ENCODE results near the gene SGO2. TPM values are rescaled to one million over a fixed set of nuclear protein-coding genes. Genes with fewer than 3 reads are reported as not detected.

The SGO2 gene, protein sequence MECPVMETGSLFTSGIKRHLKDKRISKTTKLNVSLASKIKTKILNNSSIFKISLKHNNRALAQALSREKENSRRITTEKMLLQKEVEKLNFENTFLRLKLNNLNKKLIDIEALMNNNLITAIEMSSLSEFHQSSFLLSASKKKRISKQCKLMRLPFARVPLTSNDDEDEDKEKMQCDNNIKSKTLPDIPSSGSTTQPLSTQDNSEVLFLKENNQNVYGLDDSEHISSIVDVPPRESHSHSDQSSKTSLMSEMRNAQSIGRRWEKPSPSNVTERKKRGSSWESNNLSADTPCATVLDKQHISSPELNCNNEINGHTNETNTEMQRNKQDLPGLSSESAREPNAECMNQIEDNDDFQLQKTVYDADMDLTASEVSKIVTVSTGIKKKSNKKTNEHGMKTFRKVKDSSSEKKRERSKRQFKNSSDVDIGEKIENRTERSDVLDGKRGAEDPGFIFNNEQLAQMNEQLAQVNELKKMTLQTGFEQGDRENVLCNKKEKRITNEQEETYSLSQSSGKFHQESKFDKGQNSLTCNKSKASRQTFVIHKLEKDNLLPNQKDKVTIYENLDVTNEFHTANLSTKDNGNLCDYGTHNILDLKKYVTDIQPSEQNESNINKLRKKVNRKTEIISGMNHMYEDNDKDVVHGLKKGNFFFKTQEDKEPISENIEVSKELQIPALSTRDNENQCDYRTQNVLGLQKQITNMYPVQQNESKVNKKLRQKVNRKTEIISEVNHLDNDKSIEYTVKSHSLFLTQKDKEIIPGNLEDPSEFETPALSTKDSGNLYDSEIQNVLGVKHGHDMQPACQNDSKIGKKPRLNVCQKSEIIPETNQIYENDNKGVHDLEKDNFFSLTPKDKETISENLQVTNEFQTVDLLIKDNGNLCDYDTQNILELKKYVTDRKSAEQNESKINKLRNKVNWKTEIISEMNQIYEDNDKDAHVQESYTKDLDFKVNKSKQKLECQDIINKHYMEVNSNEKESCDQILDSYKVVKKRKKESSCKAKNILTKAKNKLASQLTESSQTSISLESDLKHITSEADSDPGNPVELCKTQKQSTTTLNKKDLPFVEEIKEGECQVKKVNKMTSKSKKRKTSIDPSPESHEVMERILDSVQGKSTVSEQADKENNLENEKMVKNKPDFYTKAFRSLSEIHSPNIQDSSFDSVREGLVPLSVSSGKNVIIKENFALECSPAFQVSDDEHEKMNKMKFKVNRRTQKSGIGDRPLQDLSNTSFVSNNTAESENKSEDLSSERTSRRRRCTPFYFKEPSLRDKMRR
- 1.7 TPM for total RNA-seq

DNA sequence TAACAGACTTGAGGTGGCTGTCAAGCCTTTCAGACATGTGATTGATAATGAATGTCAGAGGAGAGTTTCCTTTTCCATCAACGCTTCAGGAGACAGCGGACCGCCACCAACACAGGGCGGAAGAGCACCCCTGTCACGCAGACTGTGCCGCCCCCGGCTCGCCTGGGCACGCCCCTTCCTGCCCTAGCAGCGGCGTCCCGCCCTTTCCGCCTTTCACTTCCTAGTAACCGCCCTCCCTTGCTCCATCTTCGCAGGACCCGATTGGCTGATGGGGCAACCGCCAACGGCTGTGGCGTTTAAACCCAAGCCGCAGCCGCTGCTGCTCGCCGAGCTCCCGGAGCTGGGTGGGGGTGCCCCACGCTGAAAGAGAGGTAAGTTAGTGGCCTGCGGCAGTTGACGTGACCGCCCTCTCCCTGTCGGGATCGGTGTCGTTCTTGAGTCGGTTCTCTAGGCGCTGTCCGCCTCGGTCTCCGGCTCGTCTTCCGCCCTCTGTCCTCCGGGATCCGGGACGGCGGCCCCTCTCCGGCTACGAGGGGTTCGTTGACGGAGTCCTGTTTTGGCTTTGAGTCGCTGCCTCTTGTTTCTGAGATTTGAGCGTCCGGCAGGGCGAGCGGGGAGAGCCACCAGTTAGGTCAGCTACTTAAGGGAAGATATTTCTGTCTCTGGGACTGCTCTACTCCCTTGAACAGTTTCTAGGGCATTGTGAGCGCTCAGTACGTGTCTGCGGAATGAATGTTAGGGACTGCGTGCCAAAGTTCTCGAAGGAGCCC lies at the start of gene SGO2:
SGO2 (plus strand) TSS at position 326 of the 770 bp plus-strand sequence. CDS start 6,769 bp downstream, outside the sequence.
- peak within 1 kb of the TSS; percentile 41 for H3K27ac ChIP-seq

DNA sequence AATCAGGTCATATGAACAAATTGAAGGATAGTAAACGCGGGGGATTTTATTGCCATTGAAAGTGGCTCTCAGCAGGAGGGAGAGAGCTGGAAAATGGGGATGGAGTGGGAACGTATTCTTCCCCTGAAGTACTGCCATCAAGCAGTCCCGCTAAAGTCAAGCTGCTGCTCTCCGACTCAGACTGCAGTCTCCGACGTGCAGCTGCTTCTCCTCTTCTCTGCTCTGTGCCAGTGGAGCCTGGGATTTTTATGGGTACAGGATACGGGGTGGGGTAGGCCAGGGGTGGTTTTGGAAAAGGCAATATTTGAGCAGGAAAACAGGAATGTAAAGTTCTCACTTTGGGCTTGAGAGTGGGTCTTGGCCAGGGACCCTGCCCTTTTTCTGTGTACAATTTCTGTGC lies 49.2 kb upstream of the SGO2 start:
- no peak for TF ChIP-seq POLR2AphosphoS5 (IDR thresholded peaks at IDR 0.05; ENCODE audit: insufficient read depth in 1 of 2, low read depth in 1 of 2)
- TF ChIP-seq POLR2A (IDR thresholded peaks at IDR 0.05): no peak
- TF ChIP-seq, protein P1, sequence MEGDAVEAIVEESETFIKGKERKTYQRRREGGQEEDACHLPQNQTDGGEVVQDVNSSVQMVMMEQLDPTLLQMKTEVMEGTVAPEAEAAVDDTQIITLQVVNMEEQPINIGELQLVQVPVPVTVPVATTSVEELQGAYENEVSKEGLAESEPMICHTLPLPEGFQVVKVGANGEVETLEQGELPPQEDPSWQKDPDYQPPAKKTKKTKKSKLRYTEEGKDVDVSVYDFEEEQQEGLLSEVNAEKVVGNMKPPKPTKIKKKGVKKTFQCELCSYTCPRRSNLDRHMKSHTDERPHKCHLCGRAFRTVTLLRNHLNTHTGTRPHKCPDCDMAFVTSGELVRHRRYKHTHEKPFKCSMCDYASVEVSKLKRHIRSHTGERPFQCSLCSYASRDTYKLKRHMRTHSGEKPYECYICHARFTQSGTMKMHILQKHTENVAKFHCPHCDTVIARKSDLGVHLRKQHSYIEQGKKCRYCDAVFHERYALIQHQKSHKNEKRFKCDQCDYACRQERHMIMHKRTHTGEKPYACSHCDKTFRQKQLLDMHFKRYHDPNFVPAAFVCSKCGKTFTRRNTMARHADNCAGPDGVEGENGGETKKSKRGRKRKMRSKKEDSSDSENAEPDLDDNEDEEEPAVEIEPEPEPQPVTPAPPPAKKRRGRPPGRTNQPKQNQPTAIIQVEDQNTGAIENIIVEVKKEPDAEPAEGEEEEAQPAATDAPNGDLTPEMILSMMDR (IDR thresholded peaks at IDR 0.05): no peak
- intact Hi-C loops (cut with DNase I): no loop called here
- Histone ChIP-seq H3K36me3 (peaks cover 0 to 23% of the 10 kb centered on the region in 2 donors), H3K27ac (peak overlapping the region; percentile 40), H3K4me1 (peaks cover 18% of the 10 kb centered on the region), H3K4me3 (no peak overlapping the region), H3K27me3 (no peaks in the 10 kb centered on the region), H3K9me3 (no peaks in the 10 kb centered on the region)
- no peak for DNase-seq (ENCODE audit: extremely low spot score in 2 of 2)

More for the DNA sequence above, at the start of gene SGO2:
- Histone ChIP-seq H3K4me3 (peak within 1 kb of the TSS; percentile 64 to 76), H3K27me3 (no peaks in the 10 kb centered on the region), H3K9me3 (no peaks in the 10 kb centered on the region), H3K4me1 (peaks cover 10% of the 10 kb centered on the region), H3K36me3 (no peaks in the 10 kb centered on the region)
- DNase-seq (ENCODE audit: extremely low spot score in 2 of 2): no peak
- intact Hi-C loops (cut with DNase I): no loop called here
- TF ChIP-seq POLR2A (IDR thresholded peaks at IDR 0.05) (peak in 1 of 2 donors; percentile 40), POLR2AphosphoS5 (IDR thresholded peaks at IDR 0.05; ENCODE audit: insufficient read depth in 1 of 2, low read depth in 1 of 2) (peak; percentile 96)
- TF ChIP-seq, protein P1 (IDR thresholded peaks at IDR 0.05): no peak

DNA sequence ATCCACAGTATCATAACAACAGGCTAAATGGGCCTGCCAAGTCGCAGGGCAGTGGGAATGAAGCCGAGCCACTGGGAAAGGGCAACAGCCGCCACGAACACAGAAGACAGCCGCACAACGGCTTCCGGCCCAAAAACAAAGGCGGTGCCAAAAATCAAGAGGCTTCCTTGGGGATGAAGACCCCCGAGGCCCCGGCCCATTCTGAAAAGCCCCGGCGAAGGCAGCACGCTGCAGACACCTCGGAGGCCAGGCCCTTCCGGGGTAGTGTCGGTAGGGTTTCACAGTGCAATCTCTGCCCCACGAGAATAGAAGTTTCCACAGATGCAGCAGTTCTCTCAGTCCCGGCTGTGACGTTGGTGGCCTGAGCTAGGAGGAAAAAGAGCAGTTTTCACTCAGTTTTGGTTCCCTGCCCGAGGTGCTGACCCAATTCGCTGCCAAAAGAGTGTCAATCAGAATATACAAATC lies 48.3 kb upstream of the SGO2 start:
- Histone ChIP-seq H3K27ac (peak overlapping the region; percentile 49), H3K27me3 (no peaks in the 10 kb centered on the region), H3K36me3 (peaks cover 0 to 20% of the 10 kb centered on the region in 2 donors), H3K4me1 (peaks cover 18% of the 10 kb centered on the region), H3K9me3 (no peaks in the 10 kb centered on the region), H3K4me3 (no peak overlapping the region)
- DNase-seq (ENCODE audit: extremely low spot score in 2 of 2): no peak
- intact Hi-C loops (cut with DNase I): no loop called here
- TF ChIP-seq POLR2A (IDR thresholded peaks at IDR 0.05): no peak
- TF ChIP-seq POLR2AphosphoS5 (IDR thresholded peaks at IDR 0.05; ENCODE audit: insufficient read depth in 1 of 2, low read depth in 1 of 2): peak in 1 of 2 donors; percentile 29

DNA sequence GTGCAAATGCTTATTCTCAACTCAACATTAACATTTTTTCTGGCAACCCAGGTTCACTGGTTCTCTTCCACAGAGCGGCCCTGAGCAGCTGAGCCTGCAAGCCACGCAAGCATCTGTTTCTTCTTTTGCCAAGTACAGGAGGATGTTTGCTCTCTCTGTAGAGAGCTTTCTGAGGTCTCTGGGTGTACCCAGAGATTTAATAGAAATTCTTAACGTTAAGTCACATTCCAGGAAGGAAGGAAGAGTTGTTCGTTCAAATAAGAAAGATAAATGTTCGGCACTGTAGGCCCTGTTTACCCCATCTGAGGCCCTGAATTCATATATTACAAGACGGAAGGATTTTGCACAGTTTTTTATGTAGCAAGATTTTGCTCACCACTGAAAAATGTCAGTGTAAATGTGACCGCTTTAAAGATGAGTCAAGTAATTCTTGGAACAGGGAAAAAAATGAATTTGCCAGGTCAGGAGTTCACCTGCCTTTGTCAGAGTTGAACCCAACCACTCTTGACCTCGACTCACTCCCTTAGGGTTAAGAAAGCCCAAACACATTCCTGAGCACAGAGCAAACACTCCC lies 46.2 kb upstream of the SGO2 start:
- H3K36me3 ChIP-seq: peaks cover 0 to 7% of the 10 kb centered on the region in 2 donors
- no peaks in the 10 kb centered on the region for H3K9me3 ChIP-seq
- no peak for DNase-seq (ENCODE audit: extremely low spot score in 2 of 2)
- peak overlapping the region; percentile 26 for H3K27ac ChIP-seq
- TF ChIP-seq POLR2AphosphoS5 (IDR thresholded peaks at IDR 0.05; ENCODE audit: insufficient read depth in 1 of 2, low read depth in 1 of 2) (peak in 1 of 2 donors; percentile 6), POLR2A (IDR thresholded peaks at IDR 0.05) (no peak)
- peaks cover 25% of the 10 kb centered on the region for H3K4me1 ChIP-seq
- no peaks in the 10 kb centered on the region for H3K27me3 ChIP-seq
- no peak overlapping the region for H3K4me3 ChIP-seq
- intact Hi-C loops (cut with DNase I): loop anchor here (5.0 kb wide), 1 partner anchor 502 kb away; no protein-coding TSS in a partner anchor

DNA sequence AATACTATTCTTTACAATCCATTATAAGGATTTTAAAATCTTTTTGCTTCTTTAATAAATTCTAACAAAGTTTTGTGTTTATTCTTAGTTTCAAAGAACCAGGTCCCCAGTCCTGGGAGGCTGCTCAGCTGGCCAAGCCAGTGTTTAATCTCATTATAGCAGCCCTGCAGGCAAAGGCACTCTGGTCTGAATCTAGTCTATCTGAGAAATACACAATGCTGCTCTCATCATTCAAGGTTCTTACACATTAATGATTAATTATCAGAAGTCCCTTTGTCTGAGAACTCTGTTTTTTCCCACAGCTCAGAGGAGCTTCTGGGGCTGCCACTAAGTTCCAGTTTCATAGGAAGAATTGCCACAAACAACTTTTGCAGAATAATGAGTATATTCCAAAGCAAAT lies 43.8 kb upstream of the SGO2 start:
- Histone ChIP-seq H3K4me3 (no peak overlapping the region), H3K9me3 (no peaks in the 10 kb centered on the region), H3K27ac (no peak overlapping the region), H3K27me3 (no peaks in the 10 kb centered on the region), H3K36me3 (no peaks in the 10 kb centered on the region), H3K4me1 (peaks cover 25% of the 10 kb centered on the region)
- TF ChIP-seq, protein P1 (IDR thresholded peaks at IDR 0.05): no peak
- no peak for TF ChIP-seq POLR2AphosphoS5 (IDR thresholded peaks at IDR 0.05; ENCODE audit: insufficient read depth in 1 of 2, low read depth in 1 of 2)
- TF ChIP-seq POLR2A (IDR thresholded peaks at IDR 0.05): no peak
- intact Hi-C loops (cut with DNase I): loop anchor here (5.0 kb wide), 1 partner anchor 505 kb away; no protein-coding TSS in a partner anchor
- DNase-seq (ENCODE audit: extremely low spot score in 2 of 2): no peak
